HCT116 (cell line): ENCODE results near the gene DYNLRB1. TPM values are rescaled to one million over a fixed set of nuclear protein-coding genes. Genes with fewer than 3 reads are reported as not detected.
"Not testable (repeated sequence)": the region's sequence is repeated elsewhere in the genome, so short reads cannot be mapped to it uniquely, and the experiment has no call there.

Experiments
- ATAC-seq: fragments of 200-7000 bp; cut with Tn5 transposase; 2 replicates; pipeline ENCODE4 v1.9.1; 2020; ENCODE audit warnings: mild to moderate bottlenecking, moderate library complexity
- BruUV-seq: library from RNA; stranded (reverse); fragments of 400-500 nt; replicated peaks from 2 replicates; lab custom pipeline; 2021; lab: Mats Ljungman, UMichigan
- CTCF ChIA-PET: fragments of 300-600 bp; sonication (Branson Sonifier 250); formaldehyde crosslinking; loops from one replicate; lab custom pipeline; 2021; ENCODE audit warnings: antibody characterized with exemption; lab: Charles Lee
- POLR2A ChIA-PET: fragments of 300-600, 350-600 bp; sonication (Branson Sonifier 250); formaldehyde crosslinking; loops from one replicate; lab custom pipeline; 2021; ENCODE audit warnings: antibody characterized with exemption; lab: Charles Lee
- RAD21 ChIA-PET, 2 experiments: fragments of 300-600 bp; sonication (Branson Sonifier 250); formaldehyde crosslinking; loops; one replicate each; lab custom pipeline; 2023; ENCODE audit warnings: low total read pairs in 2 of 2; ENCODE audit not compliant: uncharacterized antibody in 2 of 2, unreplicated experiment in 2 of 2, low non-redundant PET in 1 of 2; lab: Charles Lee
- DNase-seq: peaks from one replicate; pipeline ENCODE4 v3.0.0-alpha.2; 2010; ENCODE audit warnings: low read depth, low spot score
- H2AFZ ChIP-seq: fragments of 200-600 bp; shearing (Covaris generic), sonication (generic); 2 replicates; pipeline ENCODE4 v1.6.1; 2017; ENCODE audit warnings: low read depth, mixed run types, mixed read lengths, antibody characterized with exemption, low read length; ENCODE audit not compliant: poor library complexity, severe bottlenecking
- H3K27ac ChIP-seq: 2 replicates; pipeline ENCODE4 v1.5.1; 2012; ENCODE audit warnings: low read depth, low read length
- H3K27me3 ChIP-seq: fragments of 200-600 bp; sonication (generic); 2 replicates; pipeline ENCODE4 v1.6.1; 2016; ENCODE audit warnings: mixed run types, low read length, mixed read lengths; ENCODE audit not compliant: insufficient read depth
- H3K36me3 ChIP-seq, 2 experiments: fragments of 200-500 bp in 1 of 2; fragments of 200-600 bp in 1 of 2; sonication (Bioruptor generic) in 1 of 2; sonication (generic) in 1 of 2; 2 replicates each; pipeline versions ENCODE4 v1.5.1 to v1.6.1; 2014 to 2016; ENCODE audit warnings: low read length in 2 of 2, inconsistent platforms in 1 of 2, mixed read lengths in 1 of 2, mixed run types in 1 of 2; ENCODE audit not compliant: insufficient read depth in 2 of 2, control insufficient read depth in 1 of 2
- H3K4me1 ChIP-seq, 2 experiments: fragments of 200-600 bp in 1 of 2; sonication (generic) in 1 of 2; 2 replicates each; pipeline versions ENCODE4 v1.5.1 to v1.6.1; 2012 to 2017; ENCODE audit warnings: low read length in 2 of 2, inconsistent platforms in 1 of 2, mild to moderate bottlenecking in 1 of 2, mixed read lengths in 1 of 2, mixed run types in 1 of 2, moderate library complexity in 1 of 2; ENCODE audit not compliant: insufficient read depth in 2 of 2, control insufficient read depth in 1 of 2
- H3K4me2 ChIP-seq: fragments of 200-600 bp; sonication (generic); 2 replicates; pipeline ENCODE4 v1.6.1; 2017; ENCODE audit warnings: mixed run types, low read length, mixed read lengths
- H3K4me3 ChIP-seq, 2 experiments: fragments of 200-600 bp in 1 of 2; sonication (generic) in 1 of 2; replicated peaks in 1 of 2; 2 replicates each; pipeline ENCODE4 v1.5.1; 2011 to 2016; ENCODE audit warnings: low read length in 2 of 2, control low read depth in 1 of 2, low read depth in 1 of 2, mild to moderate bottlenecking in 1 of 2, mixed read lengths in 1 of 2, mixed run types in 1 of 2
- H3K79me2 ChIP-seq: fragments of 200-600 bp; sonication (generic); 2 replicates; pipeline ENCODE4 v1.6.1; 2017; ENCODE audit warnings: mild to moderate bottlenecking, mixed run types, low read length, moderate library complexity, mixed read lengths; ENCODE audit not compliant: insufficient read depth
- H3K9ac ChIP-seq: fragments of 200-600 bp; sonication (generic); 2 replicates; pipeline ENCODE4 v1.6.1; 2016; ENCODE audit warnings: low read length, mixed read lengths
- H3K9me2 ChIP-seq: fragments of 200-600 bp; sonication (generic), shearing (Covaris generic); 2 replicates; pipeline ENCODE4 v1.6.1; 2017; ENCODE audit warnings: mixed run types, mild to moderate bottlenecking, moderate library complexity; ENCODE audit not compliant: insufficient read depth
- H3K9me3 ChIP-seq, 2 experiments: fragments of 200-500 bp in 1 of 2; fragments of 200-600 bp in 1 of 2; sonication (Bioruptor generic) in 1 of 2; sonication (generic) in 1 of 2; 2 replicates each; pipeline ENCODE4 v1.6.1; 2014 to 2017; ENCODE audit warnings: low read length in 2 of 2, mixed read lengths in 2 of 2, inconsistent platforms in 1 of 2, low read depth in 1 of 2, mild to moderate bottlenecking in 1 of 2, mixed run types in 1 of 2, moderate library complexity in 1 of 2; ENCODE audit not compliant: control insufficient read depth in 1 of 2, insufficient read depth in 1 of 2
- H4K20me1 ChIP-seq: fragments of 200-600 bp; sonication (generic), shearing (Covaris generic); 2 replicates; pipeline ENCODE4 v1.6.1; 2017; ENCODE audit warnings: mixed run types, mild to moderate bottlenecking, moderate library complexity; ENCODE audit not compliant: insufficient read depth
- CBX3 ChIP-seq: IDR thresholded peaks from 2 replicates; pipeline ENCODE4 v1.6.1; 2012; ENCODE audit warnings: low read depth
- CEBPB ChIP-seq: IDR thresholded peaks from 2 replicates; pipeline ENCODE4 v1.6.1; 2012; ENCODE audit warnings: low read depth
- EZH2phosphoT487 ChIP-seq: fragments of 200-600 bp; IDR thresholded peaks from 2 replicates; pipeline ENCODE4 v1.6.1; 2018; ENCODE audit warnings: antibody characterized with exemption, borderline replicate concordance
- FOSL1 ChIP-seq: IDR thresholded peaks from 2 replicates; pipeline ENCODE4 v1.6.1; 2012; ENCODE audit warnings: low read depth
- JUND ChIP-seq: IDR thresholded peaks from 2 replicates; pipeline ENCODE4 v1.6.1; 2012
- POLR2A ChIP-seq: IDR thresholded peaks from 2 replicates; pipeline ENCODE4 v1.7.0; 2011; ENCODE audit warnings: borderline replicate concordance; ENCODE audit not compliant: insufficient read depth, insufficient read length; ENCODE audit errors: extremely low read depth
- POLR2AphosphoS5 ChIP-seq: IDR thresholded peaks from 2 replicates; pipeline ENCODE4 v1.6.1; 2011; ENCODE audit warnings: mild to moderate bottlenecking, low read depth, low read length, moderate library complexity
- SIN3A ChIP-seq: IDR thresholded peaks from 2 replicates; pipeline ENCODE4 v1.6.1; 2012; ENCODE audit warnings: low read depth
- SRF ChIP-seq: IDR thresholded peaks from 2 replicates; pipeline ENCODE4 v1.6.1; 2012; ENCODE audit warnings: low read depth
- TCF7L2 ChIP-seq: IDR thresholded peaks from 2 replicates; pipeline ENCODE4 v1.7.0; 2011; ENCODE audit warnings: borderline replicate concordance, inconsistent platforms; ENCODE audit not compliant: insufficient read depth, insufficient read length; ENCODE audit errors: extremely low read depth
- ZBTB33 ChIP-seq: IDR thresholded peaks from 2 replicates; pipeline ENCODE4 v1.6.1; 2011; ENCODE audit warnings: mild to moderate bottlenecking, low read length, moderate library complexity; ENCODE audit not compliant: insufficient replicate concordance; ENCODE audit errors: extremely low read depth
- intact Hi-C: fragments of 100-400 bp; cut with micrococcal nuclease; formaldehyde crosslinking; loops from 2 replicates; pipeline ENCODE4 v1.10.0; 2022
- total RNA-seq: library from RNA; stranded (reverse); gene quantifications from one replicate; pipeline ENCODE4 v1.2.1, GENCODE V29; 2021; ENCODE audit not compliant: unreplicated experiment

Gene DYNLRB1
- total RNA-seq, 1 experiment from 2014 or later, result 106 TPM

GRCh38 chr20:34483585-34484220 is 32.5 kb upstream of the DYNLRB1 start:
- CTCF ChIA-PET, BruUV-seq: not testable (repeated sequence)

GRCh38 chr20:34485068-34485634 is 31.1 kb upstream of the DYNLRB1 start:
- TF ChIP-seq CBX3, result no peak
- TF ChIP-seq TCF7L2, result no peak
- TF ChIP-seq SIN3A, result no peak
- no peak for TF ChIP-seq EZH2phosphoT487
- TF ChIP-seq FOSL1, result no peak
- TF ChIP-seq SRF, result no peak
- no peak for TF ChIP-seq ZBTB33
- TF ChIP-seq POLR2AphosphoS5, result no peak
- no peak for TF ChIP-seq POLR2A
- no peak for TF ChIP-seq JUND
- TF ChIP-seq CEBPB, result no peak
- no peaks in the 10 kb centered on the region for H4K20me1 ChIP-seq
- no peak overlapping the region for H3K9ac ChIP-seq
- no peak overlapping the region for H3K27ac ChIP-seq
- intact Hi-C loops, result no loop called here
- ChIA-PET POLR2A (interaction anchor here (1.1 kb wide), 1 partner anchor 183 kb away, joined by 3 read pairs; no protein-coding TSS in a partner anchor), CTCF (interaction anchor here (1.5 to 2.1 kb wide), 2 partner anchors 172 to 230 kb away, joined by 3 to 7 read pairs; no protein-coding TSS in a partner anchor), RAD21 (interaction anchor here in 1 of 2 experiments (1.3 kb wide), 1 partner anchor 37 kb away, joined by 3 read pairs; no protein-coding TSS in a partner anchor)
- ATAC-seq (no peak), DNase-seq (no peak)
- no peak overlapping the region for H3K4me3 ChIP-seq
- H3K79me2 ChIP-seq, result peaks cover 16% of the 10 kb centered on the region; the same call in 1 of the 2 replicates
- no TSS peak for BruUV-seq
- H3K9me2 ChIP-seq, result no peaks in the 10 kb centered on the region
- H3K4me1 ChIP-seq, result no peaks in the 10 kb centered on the region
- peaks cover 34 to 54% of the 10 kb centered on the region in 2 experiments for H3K36me3 ChIP-seq
- H3K27me3 ChIP-seq, result no peaks in the 10 kb centered on the region
- no peak overlapping the region for H2AFZ ChIP-seq
- H3K4me2 ChIP-seq, result no peak overlapping the region
- H3K9me3 ChIP-seq, result peaks cover 0 to 4% of the 10 kb centered on the region in 2 experiments; a peak in 1 of 4 replicates

More at GRCh38 chr20:34483585-34484220, 32.5 kb upstream of the DYNLRB1 start:
- intact Hi-C loops, H2AFZ ChIP-seq, H3K9me2 ChIP-seq, RAD21 ChIA-PET, ATAC-seq, H3K9me3 ChIP-seq, H3K4me3 ChIP-seq, H4K20me1 ChIP-seq, H3K4me1 ChIP-seq, H3K27me3 ChIP-seq, DNase-seq, H3K27ac ChIP-seq, H3K4me2 ChIP-seq, H3K9ac ChIP-seq: not testable (repeated sequence)
- POLR2A ChIA-PET, result interaction anchor here (1.1 kb wide), 1 partner anchor 182 kb away, joined by 3 read pairs; no protein-coding TSS in a partner anchor
- Histone ChIP-seq H3K36me3 (peaks cover 31 to 56% of the 10 kb centered on the region in 2 experiments), H3K79me2 (peaks cover 20% of the 10 kb centered on the region; the same call in 1 of the 2 replicates)
